OCI-LY7 (cell line): ENCODE results near the gene LGALS9B.
"Not testable (repeated sequence)": the region's sequence is repeated elsewhere in the genome, so short reads cannot be mapped to it uniquely, and the experiment has no call there.

Source experiments
- CTCF ChIP-seq: fragments of 200-600 bp; sonication (generic); conservative IDR thresholded peaks from 2 replicates; pipeline ENCODE4 v1.5.1; 2014; ENCODE audit warnings: mild to moderate bottlenecking, antibody characterized with exemption, low read length, moderate library complexity, mixed read lengths
- EZH2phosphoT487 ChIP-seq: fragments of 200-600 bp; sonication (generic); IDR thresholded peaks from 2 replicates; pipeline ENCODE4 v1.6.1; 2018; ENCODE audit warnings: low read depth, borderline replicate concordance, mild to moderate bottlenecking, mixed run types, antibody characterized with exemption, low read length, moderate library complexity, mixed read lengths

- TF ChIP-seq CTCF, EZH2phosphoT487: not testable (repeated sequence)
Observed at GRCh38 chr17:20492971-20493370, 25.6 kb upstream of the LGALS9B start.
